A549 (cell line): ENCODE data around the gene SNX11. TPM values are rescaled to one million over a fixed set of nuclear protein-coding genes. Genes with fewer than 3 reads are reported as not detected.
"Not testable (repeated sequence)": the region's sequence is repeated elsewhere in the genome, so short reads cannot be mapped to it uniquely, and the experiment has no call there.

ENCODE experiments used
- ATAC-seq, 2 experiments: fragments of 200-7000 bp in 1 of 2; fragments of >200 bp in 1 of 2; cut with Nextera tagmentation in 1 of 2; cut with Tn5 transposase in 1 of 2; 3 replicates each; pipeline versions ENCODE4 v1.8.0 to v1.9.1; 2018 to 2020; ENCODE audit warnings: mild to moderate bottlenecking in 1 of 2, moderate library complexity in 1 of 2
- CTCF ChIA-PET: fragments of 300-600 bp; sonication (Branson Sonifier 250); formaldehyde crosslinking; extraction: SDS; loops from one replicate; lab custom pipeline; 2021; ENCODE audit warnings: antibody characterized with exemption, inconsistent platforms; lab: Yijun Ruan, JAX
- POLR2A ChIA-PET: fragments of 350-600 bp; formaldehyde crosslinking; extraction: SDS; loops from one replicate; lab custom pipeline; 2021; ENCODE audit warnings: antibody characterized with exemption, inconsistent platforms; lab: Yijun Ruan, JAX
- DNase-seq, 2 experiments: peaks; one replicate each; pipeline versions ENCODE4 v3.0.0 to v3.0.0-alpha.2; 2011 to 2016; ENCODE audit warnings: low read depth in 1 of 2, low spot score in 1 of 2
- FAIRE-seq: peaks from 2 replicates; lab custom pipeline; 2011; peaks lifted over from hg19 to GRCh38; lab: Jason Lieb, UNC
- H3K27ac ChIP-seq, 2 experiments: fragments of >200 bp; sonication (Bioruptor Twin); formaldehyde crosslinking; 3 replicates each; pipeline ENCODE4 v1.5.1; 2016 to 2017
- H3K4me1 ChIP-seq: fragments of >200 bp; sonication (Bioruptor Twin); formaldehyde crosslinking; 3 replicates; pipeline ENCODE4 v1.6.1; 2016
- H3K4me2 ChIP-seq: fragments of >200 bp; sonication (Bioruptor Twin); formaldehyde crosslinking; 3 replicates; pipeline ENCODE4 v1.6.1; 2016
- H3K4me3 ChIP-seq: fragments of >200 bp; sonication (Bioruptor Twin); formaldehyde crosslinking; 3 replicates; pipeline ENCODE4 v1.5.1; 2016
- H3K9me3 ChIP-seq: fragments of >200 bp; sonication (Bioruptor Twin); formaldehyde crosslinking; 3 replicates; pipeline ENCODE4 v1.6.1; 2016
- CBX2 ChIP-seq: fragments of 200-600 bp; sonication (generic); IDR thresholded peaks from 2 replicates; pipeline ENCODE4 v1.6.1; 2016; ENCODE audit warnings: low read depth, mild to moderate bottlenecking, borderline replicate concordance
- CHD2 ChIP-seq: fragments of 150-350 bp; IDR thresholded peaks from 2 replicates; pipeline ENCODE4 v1.6.1; 2014; ENCODE audit warnings: low read length; ENCODE audit not compliant: partially characterized antibody
- EP300 ChIP-seq, 2 experiments: fragments of >200 bp; sonication (Bioruptor Twin); formaldehyde crosslinking; IDR thresholded peaks; 2 replicates in 1 of 2; 3 replicates in 1 of 2; pipeline ENCODE4 v1.6.1; 2016 to 2017
- ESRRA ChIP-seq: fragments of 150-350 bp; IDR thresholded peaks from 2 replicates; pipeline ENCODE4 v1.6.1; 2014; ENCODE audit warnings: mild to moderate bottlenecking, low read length, borderline replicate concordance
- FOSL2 ChIP-seq, 2 experiments: fragments of 450-650 bp in 1 of 2; fragments of >200 bp in 1 of 2; sonication (Bioruptor Twin) in 1 of 2; formaldehyde crosslinking; IDR thresholded peaks; 2 replicates each; pipeline versions ENCODE4 v1.5.0 to v1.6.1; 2016 to 2020; ENCODE audit warnings: mild to moderate bottlenecking in 1 of 2, moderate library complexity in 1 of 2
- FOXS1 ChIP-seq: fragments of 250-450 bp; sonication (Bioruptor Pico); IDR thresholded peaks from 2 replicates; pipeline ENCODE4 v1.5.0; 2020; ENCODE audit warnings: mild to moderate bottlenecking, moderate library complexity
- GATA3 ChIP-seq: IDR thresholded peaks from 2 replicates; pipeline ENCODE4 v1.6.1; 2012; ENCODE audit warnings: borderline replicate concordance
- HMGXB4 ChIP-seq: fragments of 250-450 bp; sonication (Bioruptor Pico); IDR thresholded peaks from 2 replicates; pipeline ENCODE4 v1.5.0; 2021; ENCODE audit warnings: mild to moderate bottlenecking, moderate library complexity, borderline replicate concordance
- HOXA7 ChIP-seq: fragments of 250-450 bp; sonication (Bioruptor Pico); IDR thresholded peaks from 2 replicates; pipeline ENCODE4 v1.5.0; 2020; ENCODE audit warnings: mild to moderate bottlenecking, moderate library complexity
- HOXB13 ChIP-seq: fragments of 250-450 bp; sonication (Bioruptor Pico); IDR thresholded peaks from 2 replicates; pipeline ENCODE4 v1.5.0; 2020; ENCODE audit warnings: low read depth, mild to moderate bottlenecking, moderate library complexity
- HOXB5 ChIP-seq: fragments of 250-450 bp; sonication (Bioruptor Pico); IDR thresholded peaks from 2 replicates; pipeline ENCODE4 v1.5.0; 2020; ENCODE audit warnings: mild to moderate bottlenecking, moderate library complexity
- JUNB ChIP-seq: fragments of >200 bp; sonication (Bioruptor Twin); formaldehyde crosslinking; IDR thresholded peaks from 2 replicates; pipeline ENCODE4 v1.6.1; 2016
- KDM1A ChIP-seq: fragments of 200-600 bp; sonication (generic); IDR thresholded peaks from 2 replicates; pipeline ENCODE4 v1.6.1; 2016; ENCODE audit warnings: low read depth, mild to moderate bottlenecking
- MAFK ChIP-seq: fragments of 450-650 bp; IDR thresholded peaks from 2 replicates; pipeline ENCODE4 v1.6.1; 2014; ENCODE audit not compliant: partially characterized antibody
- NFE2L2 ChIP-seq: fragments of 150-350 bp; conservative IDR thresholded peaks from 2 replicates; pipeline ENCODE4 v1.6.1; 2014; ENCODE audit warnings: low read length
- NR3C1 ChIP-seq: fragments of >200 bp; sonication (Bioruptor Twin); formaldehyde crosslinking; IDR thresholded peaks from 3 replicates; pipeline ENCODE4 v1.6.1; 2017
- PHF8 ChIP-seq: fragments of 200-600 bp; sonication (generic); IDR thresholded peaks from 2 replicates; pipeline ENCODE4 v1.6.1; 2016; ENCODE audit warnings: low read depth, mild to moderate bottlenecking, antibody characterized with exemption, moderate library complexity, borderline replicate concordance
- POLR2AphosphoS2 ChIP-seq: conservative IDR thresholded peaks from 2 replicates; pipeline ENCODE4 v1.6.1; 2012; ENCODE audit warnings: low read length, improper control_type of control experiment, inconsistent platforms
- RAD21 ChIP-seq, 2 experiments: fragments of >200 bp in 1 of 2; sonication (Bioruptor Twin) in 1 of 2; formaldehyde crosslinking in 1 of 2; IDR thresholded peaks in 1 of 2; conservative IDR thresholded peaks in 1 of 2; 2 replicates in 1 of 2; 3 replicates in 1 of 2; pipeline ENCODE4 v1.6.1; 2012 to 2018; ENCODE audit warnings: inconsistent platforms in 1 of 2
- RFX5 ChIP-seq: fragments of 450-650 bp; IDR thresholded peaks from 2 replicates; pipeline ENCODE4 v1.7.1; 2014; ENCODE audit warnings: antibody characterized with exemption, mild to moderate bottlenecking, moderate library complexity
- TP53 ChIP-seq: fragments of 250-450 bp; sonication (Bioruptor Pico); IDR thresholded peaks from 2 replicates; pipeline ENCODE4 v1.5.0; 2021; ENCODE audit warnings: mild to moderate bottlenecking, moderate library complexity
- USF2 ChIP-seq: fragments of 450-650 bp; IDR thresholded peaks from 2 replicates; pipeline ENCODE4 v1.6.1; 2014; ENCODE audit warnings: antibody characterized with exemption
- ZNF302 ChIP-seq: fragments of 250-450 bp; sonication (Bioruptor Pico); IDR thresholded peaks from 2 replicates; pipeline ENCODE4 v1.9.0; 2021; ENCODE audit warnings: inconsistent platforms, mild to moderate bottlenecking, moderate library complexity
- ZSCAN20 ChIP-seq: fragments of 250-450 bp; sonication (Bioruptor Pico); IDR thresholded peaks from 2 replicates; pipeline ENCODE4 v1.8.0; 2022; ENCODE audit warnings: mild to moderate bottlenecking, moderate library complexity
- WGBS: methylation state at CpG from one replicate; pipeline ENCODE4 v1.1.6; 2017; ENCODE audit errors: missing lambda C conversion rate; 5-methylcytosine and 5-hydroxymethylcytosine counted together
- polyA plus RNA-seq, 4 experiments: library from polyadenylated mRNA; depleted of rRNA in 3 of 4; stranded (reverse); fragments of >200 nt; fragmentation: RNase III in 1 of 4; extraction: RNeasy Plus Mini Kit Qiagen cat#74134 plus additional on column Dnase treatment in 1 of 4; gene quantifications; 2 replicates in 3 of 4; 3 replicates in 1 of 4; pipeline ENCODE4 v1.2.3, GENCODE V29; 2011 to 2017
- TF ChIP-seq, protein P1 (sequence below): IDR thresholded peaks from 2 replicates; pipeline ENCODE4 v1.6.1; 2012

SNX11 gene
- polyA plus RNA-seq, 2 of the 4 experiments (the other 2 are of a cell fraction) = 22.3 to 28.4 TPM

DNA sequence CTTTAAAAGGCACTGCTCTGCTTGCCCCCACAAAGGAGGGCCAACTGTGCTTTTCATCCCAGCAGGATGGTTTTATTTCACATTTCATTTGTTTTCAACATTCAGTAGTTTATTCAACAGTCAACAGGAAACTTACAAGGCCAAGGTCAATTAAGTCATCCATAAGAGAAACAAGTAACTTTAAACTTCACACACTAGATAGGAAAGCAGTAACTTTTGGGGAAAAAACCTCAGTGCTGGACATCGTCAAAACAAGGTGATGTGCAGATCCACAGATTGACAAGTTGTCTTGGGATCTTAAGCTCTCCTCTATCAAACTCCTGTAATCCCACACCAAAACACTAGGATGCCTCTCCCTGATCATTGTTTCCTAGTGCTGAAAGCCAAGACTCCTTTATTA, 40.9 kb upstream of the SNX11 start:
- POLR2A ChIA-PET = interaction anchor here (3.8 kb wide), 1 partner anchor 18 kb away, joined by 34 read pairs; the partner anchor contains the start of gene NFE2L1
- no peak for TF ChIP-seq ZSCAN20
- no peak for TF ChIP-seq RAD21 (conservative IDR thresholded peaks at IDR 0.05 in 1 of 2, IDR thresholded peaks at IDR 0.05 in 1 of 2)
- no peak for TF ChIP-seq GATA3
- TF ChIP-seq NFE2L2 = no peak
- no peak for TF ChIP-seq RFX5
- no peak for TF ChIP-seq ESRRA
- TF ChIP-seq CBX2 = no peak
- no peak for TF ChIP-seq ZNF302 (CRISPR knock-in tag)
- TF ChIP-seq JUNB = no peak
- no peak for TF ChIP-seq EP300 (IDR thresholded peaks at IDR 0.05)
- TF ChIP-seq NR3C1 = no peak
- no peak for TF ChIP-seq PHF8
- no peak for TF ChIP-seq HOXB13
- no peak for TF ChIP-seq POLR2AphosphoS2
- no peak for TF ChIP-seq CHD2
- no peak for TF ChIP-seq FOSL2 (IDR thresholded peaks at IDR 0.05)
- TF ChIP-seq FOSL2 (CRISPR knock-in tag; IDR thresholded peaks at IDR 0.05) = no peak
- TF ChIP-seq TP53 (CRISPR knock-in tag) = no peak
- TF ChIP-seq KDM1A = no peak
- H3K4me2 ChIP-seq = no peak overlapping the region
- no peak overlapping the region for H3K27ac ChIP-seq
- no peak overlapping the region for H3K4me3 ChIP-seq
- no peak for DNase-seq
- H3K9me3 ChIP-seq = no peaks in the 10 kb centered on the region
- WGBS = 92% methylated on average over 1 of the region's 1 CpG
- no peaks in the 10 kb centered on the region for H3K4me1 ChIP-seq
- FAIRE-seq = no peak
- CTCF ChIA-PET = interaction anchor here (0.6 to 46.6 kb wide), 9 partner anchors 3 to 470 kb away, joined by 3 to 1398 read pairs (median 3); partner anchors contain the start of genes COPZ2 and NFE2L1
- peak in 1 of 2 experiments; percentile 37; a peak in 3 of 6 replicates for ATAC-seq

GRCh38 chr17:48067245-48067644, 40.3 kb upstream of the SNX11 start:
- Histone ChIP-seq H3K4me1 (no peaks in the 10 kb centered on the region), H3K4me2 (no peak overlapping the region), H3K27ac (no peak overlapping the region)
- 98% methylated on average over 3 of the region's 3 CpGs for WGBS
- DNase-seq (no peak), ATAC-seq (no peak), FAIRE-seq (no peak)
- CTCF ChIA-PET = interaction anchor here (0.6 to 46.6 kb wide), 10 partner anchors 2 to 592 kb away, joined by 3 to 1398 read pairs (median 3); partner anchors contain the start of genes COPZ2 and NFE2L1
- POLR2A ChIA-PET = interaction anchor here (2.3 to 3.8 kb wide), 2 partner anchors 12 to 19 kb away, joined by 6 to 34 read pairs; partner anchors contain the start of gene NFE2L1
- TF ChIP-seq EP300 (IDR thresholded peaks at IDR 0.05) (no peak), JUNB (no peak), HMGXB4 (CRISPR knock-in tag) (no peak), HOXA7 (CRISPR knock-in tag) (no peak), FOXS1 (CRISPR knock-in tag) (no peak), MAFK (no peak), USF2 (no peak), HOXB5 (no peak), ZSCAN20 (no peak)
- TF ChIP-seq, protein P1, sequence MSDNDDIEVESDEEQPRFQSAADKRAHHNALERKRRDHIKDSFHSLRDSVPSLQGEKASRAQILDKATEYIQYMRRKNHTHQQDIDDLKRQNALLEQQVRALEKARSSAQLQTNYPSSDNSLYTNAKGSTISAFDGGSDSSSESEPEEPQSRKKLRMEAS = no peak
- TF ChIP-seq, all 56 proteins: peak for 0
- no peaks in the 10 kb centered on the region for H3K9me3 ChIP-seq
- H3K4me3 ChIP-seq = no peak overlapping the region

- ChIA-PET CTCF (interaction anchor here (0.5 to 46.6 kb wide), 11 partner anchors 2 to 1268 kb away, joined by 3 to 1398 read pairs (median 4); partner anchors contain the start of genes COPZ2 and NFE2L1), POLR2A (interaction anchor here (1.5 to 2.3 kb wide), 2 partner anchors 12 to 20 kb away, joined by 6 to 20 read pairs; partner anchors contain the start of gene NFE2L1)
- not testable (repeated sequence) for ATAC-seq, H3K9me3 ChIP-seq, FAIRE-seq, H3K4me2 ChIP-seq, H3K27ac ChIP-seq, H3K4me1 ChIP-seq, DNase-seq, H3K4me3 ChIP-seq
- 100% methylated on average over 2 of the region's 2 CpGs for WGBS
Observed at GRCh38 chr17:48067808-48068207, 39.8 kb upstream of the SNX11 start.
